Neural cell (in vitro differentiated cells): ENCODE data around the gene ZNF446. TPM values are rescaled to one million over a fixed set of nuclear protein-coding genes. Genes with fewer than 3 reads are reported as not detected.

Experiments
- H2AFZ ChIP-seq: fragments of 200-600, 300-800 bp; sonication (generic), shearing (Covaris generic); 2 replicates; pipeline ENCODE4 v1.6.0; 2014; ENCODE audit warnings: low read depth, mild to moderate bottlenecking, antibody characterized with exemption, low read length, moderate library complexity
- H3F3A ChIP-seq: fragments of 200-600 bp; shearing (Covaris generic); 2 replicates; pipeline ENCODE4 v1.6.1; 2016; ENCODE audit warnings: mild to moderate bottlenecking, moderate library complexity, mixed read lengths, antibody characterized with exemption, low read length; ENCODE audit not compliant: insufficient read depth, poor library complexity, severe bottlenecking
- H3K27ac ChIP-seq: fragments of 200-600, 300-800 bp; sonication (generic), shearing (Covaris generic); 2 replicates; pipeline ENCODE4 v1.5.1; 2014; ENCODE audit warnings: mild to moderate bottlenecking, low read length, moderate library complexity
- H3K27me3 ChIP-seq: fragments of 300-800, 200-600 bp; sonication (generic), shearing (Covaris generic); 2 replicates; pipeline ENCODE4 v1.6.0; 2014; ENCODE audit warnings: mild to moderate bottlenecking, low read depth, low read length, moderate library complexity; ENCODE audit not compliant: insufficient read depth
- H3K36me3 ChIP-seq: fragments of 300-800, 200-600 bp; sonication (generic), shearing (Covaris generic); 2 replicates; pipeline ENCODE4 v1.5.1; 2014; ENCODE audit warnings: mild to moderate bottlenecking, antibody characterized with exemption, low read length, moderate library complexity; ENCODE audit not compliant: insufficient read depth
- H3K4me2 ChIP-seq: fragments of 300-800, 200-600 bp; sonication (generic), shearing (Covaris generic); 2 replicates; pipeline ENCODE4 v1.6.0; 2014; ENCODE audit warnings: mild to moderate bottlenecking, low read length
- H3K4me3 ChIP-seq: fragments of 300-800, 200-600 bp; sonication (generic), shearing (Covaris generic); 2 replicates; pipeline ENCODE4 v1.5.1; 2014; ENCODE audit warnings: mild to moderate bottlenecking, low read length, moderate library complexity
- H3K79me2 ChIP-seq: fragments of 200-600 bp; shearing (Covaris generic); replicated peaks from 2 replicates; pipeline ENCODE4 v1.6.0; 2014; ENCODE audit warnings: mild to moderate bottlenecking, low read length, moderate library complexity; ENCODE audit not compliant: insufficient read depth
- H3K9ac ChIP-seq: fragments of 300-800, 200-600 bp; sonication (generic), shearing (Covaris generic); 2 replicates; pipeline ENCODE4 v1.6.1; 2016; ENCODE audit warnings: mild to moderate bottlenecking, low read length, mixed read lengths
- H3K9me2 ChIP-seq: fragments of 200-600 bp; shearing (Covaris generic); 2 replicates; pipeline ENCODE4 v1.6.1; 2016; ENCODE audit warnings: mild to moderate bottlenecking, low read length, mixed read lengths; ENCODE audit not compliant: insufficient read depth
- H3K9me3 ChIP-seq: fragments of 200-600, 300-800 bp; sonication (generic), shearing (Covaris generic); 2 replicates; pipeline ENCODE4 v1.6.1; 2016; ENCODE audit warnings: mild to moderate bottlenecking, mixed run types, low read length, moderate library complexity, mixed read lengths
- H4K20me1 ChIP-seq: fragments of 200-600 bp; shearing (Covaris generic); 2 replicates; pipeline ENCODE4 v1.6.1; 2016; ENCODE audit warnings: mild to moderate bottlenecking, mixed run types; ENCODE audit not compliant: insufficient read depth
- CTCF ChIP-seq: fragments of 450-650 bp; IDR thresholded peaks from 2 replicates; pipeline ENCODE4 v1.5.1; 2014; ENCODE audit warnings: antibody characterized with exemption, mild to moderate bottlenecking, moderate library complexity; ENCODE audit not compliant: poor library complexity, severe bottlenecking
- EP300 ChIP-seq: fragments of 450-650 bp; conservative IDR thresholded peaks from 2 replicates; pipeline ENCODE4 v1.6.1; 2014; ENCODE audit warnings: antibody characterized with exemption, mild to moderate bottlenecking, moderate library complexity; ENCODE audit not compliant: poor library complexity, severe bottlenecking
- EZH2 ChIP-seq: fragments of 200-600, 300-800 bp; shearing (Covaris generic), sonication (generic); IDR thresholded peaks from 2 replicates; pipeline ENCODE4 v1.6.1; 2014; ENCODE audit warnings: antibody characterized with exemption, low read length, borderline replicate concordance, mild to moderate bottlenecking; ENCODE audit not compliant: insufficient read depth, poor library complexity, severe bottlenecking
- MXI1 ChIP-seq: fragments of 450-650 bp; conservative IDR thresholded peaks from 2 replicates; pipeline ENCODE4 v1.6.1; 2014; ENCODE audit warnings: antibody characterized with exemption, mild to moderate bottlenecking; ENCODE audit not compliant: poor library complexity, severe bottlenecking
- POLR2AphosphoS5 ChIP-seq: IDR thresholded peaks from 2 replicates; pipeline ENCODE4 v1.6.1; 2012
- RAD21 ChIP-seq: fragments of 450-650 bp; conservative IDR thresholded peaks from 2 replicates; pipeline ENCODE4 v1.6.1; 2014; ENCODE audit warnings: antibody characterized with exemption, mild to moderate bottlenecking, moderate library complexity
- REST ChIP-seq: IDR thresholded peaks from 2 replicates; pipeline ENCODE4 v1.6.1; 2012; ENCODE audit warnings: borderline replicate concordance
- SMC3 ChIP-seq: fragments of 450-650 bp; conservative IDR thresholded peaks from 2 replicates; pipeline ENCODE4 v1.6.1; 2014; ENCODE audit warnings: antibody characterized with exemption, mild to moderate bottlenecking, moderate library complexity; ENCODE audit not compliant: poor library complexity
- TAF1 ChIP-seq: IDR thresholded peaks from 2 replicates; pipeline ENCODE4 v1.6.1; 2012; ENCODE audit warnings: low read depth
- polyA plus RNA-seq: library from polyadenylated mRNA; depleted of rRNA; stranded (reverse); fragments of >200 nt; gene quantifications from 2 replicates; pipeline ENCODE4 v1.2.3, GENCODE V29; 2014

The ZNF446 gene
- polyA plus RNA-seq, 1 donor from 2014 or later = 18.2 TPM

- Histone ChIP-seq H3K36me3 (peaks cover 5% of the 10 kb centered on the region), H3K4me2 (peak overlapping the region; percentile 62), H3K9me3 (no peaks in the 10 kb centered on the region), H3K27me3 (no peaks in the 10 kb centered on the region), H3K4me3 (peak overlapping the region; percentile 94), H3K9ac (peak overlapping the region; percentile 90), H3F3A (no peaks in the 10 kb centered on the region), H3K27ac (peak overlapping the region; percentile 89), H2AFZ (no peak overlapping the region), H4K20me1 (no peaks in the 10 kb centered on the region), H3K79me2 (no peaks in the 10 kb centered on the region), H3K9me2 (no peaks in the 10 kb centered on the region)
- no peak for TF ChIP-seq TAF1
- no peak for TF ChIP-seq EP300
- no peak for TF ChIP-seq REST
- no peak for TF ChIP-seq EZH2
- TF ChIP-seq POLR2AphosphoS5 = no peak
- TF ChIP-seq MXI1 = no peak
- no peak for TF ChIP-seq CTCF
- no peak for TF ChIP-seq SMC3
- TF ChIP-seq RAD21 = no peak
Measured at GRCh38 chr19:58474997-58475713, 997 bp upstream of the ZNF446 start.

GRCh38 chr19:58476498-58477015 lies 405 bp downstream of the ZNF446 start:
- no peaks in the 10 kb centered on the region for H3K9me2 ChIP-seq
- H3K27me3 ChIP-seq = no peaks in the 10 kb centered on the region
- no peaks in the 10 kb centered on the region for H3K9me3 ChIP-seq
- H3K79me2 ChIP-seq = no peaks in the 10 kb centered on the region
- H3K4me3 ChIP-seq = peak overlapping the region; percentile 94
- peak overlapping the region; percentile 73 for H2AFZ ChIP-seq
- H3K4me2 ChIP-seq = peak overlapping the region; percentile 89
- no peaks in the 10 kb centered on the region for H3F3A ChIP-seq
- H3K9ac ChIP-seq = peak overlapping the region; percentile 90
- H4K20me1 ChIP-seq = no peaks in the 10 kb centered on the region
- peaks cover 5% of the 10 kb centered on the region for H3K36me3 ChIP-seq
- peak overlapping the region; percentile 89 for H3K27ac ChIP-seq
- TF ChIP-seq EZH2 = no peak
- TF ChIP-seq TAF1 = peak; percentile 6
